HepG2 (cell line): ENCODE results near the gene CHST2.

Source experiments
- BRD4 ChIP-seq: sonication (generic); formaldehyde crosslinking; IDR thresholded peaks from 2 replicates; pipeline ENCODE4 v1.4.0; 2020; ENCODE audit warnings: missing genetic modification reagents
- CREB1 ChIP-seq, 2 experiments: fragments of 450-650 bp in 1 of 2; IDR thresholded peaks; 2 replicates each; pipeline ENCODE4 v1.6.1; 2016 to 2017; ENCODE audit warnings: control low read depth in 1 of 2, mild to moderate bottlenecking in 1 of 2, missing compliant biosample characterization in 1 of 2, missing genetic modification characterization in 1 of 2
- CTCF ChIP-seq: sonication (generic); formaldehyde crosslinking; IDR thresholded peaks from 2 replicates; pipeline ENCODE4 v1.5.0; 2020; ENCODE audit warnings: mild to moderate bottlenecking, missing genetic modification reagents, moderate library complexity
- ELF4 ChIP-seq: sonication (generic); formaldehyde crosslinking; IDR thresholded peaks from 2 replicates; pipeline ENCODE4 v1.5.0; 2020; ENCODE audit warnings: missing genetic modification reagents, mild to moderate bottlenecking, moderate library complexity, borderline replicate concordance
- MIER2 ChIP-seq: IDR thresholded peaks from 2 replicates; pipeline ENCODE4 v1.6.1; 2016; ENCODE audit warnings: missing biosample characterization, missing genetic modification reagents
- MTA3 ChIP-seq: sonication (generic); formaldehyde crosslinking; IDR thresholded peaks from 2 replicates; pipeline ENCODE4 v1.4.0; 2020; ENCODE audit warnings: missing genetic modification reagents
- PBX3 ChIP-seq: sonication (generic); formaldehyde crosslinking; IDR thresholded peaks from 2 replicates; pipeline ENCODE4 v1.8.1; 2023; ENCODE audit warnings: missing genetic modification reagents, inconsistent platforms, borderline replicate concordance
- ZBTB20 ChIP-seq: sonication (generic); formaldehyde crosslinking; IDR thresholded peaks from 2 replicates; pipeline ENCODE4 v1.8.1; 2023; ENCODE audit warnings: missing genetic modification reagents, low read depth, mild to moderate bottlenecking, borderline replicate concordance
- ZNF776 ChIP-seq: sonication (generic); formaldehyde crosslinking; IDR thresholded peaks from 2 replicates; pipeline ENCODE4 v1.4.0; 2020; ENCODE audit warnings: mild to moderate bottlenecking, missing genetic modification reagents
- TF ChIP-seq, protein P1 (sequence below): sonication (generic); formaldehyde crosslinking; IDR thresholded peaks from 2 replicates; pipeline ENCODE4 v1.9.0; 2021; ENCODE audit warnings: missing genetic modification reagents, borderline replicate concordance

- no peak for TF ChIP-seq ZBTB20
- no peak for TF ChIP-seq BRD4 (CRISPR knock-in tag)
- TF ChIP-seq ZNF776 (CRISPR knock-in tag) = no peak
- TF ChIP-seq MTA3 (CRISPR knock-in tag) = no peak
- TF ChIP-seq MIER2 (CRISPR knock-in tag) = no peak
- TF ChIP-seq, protein P1, sequence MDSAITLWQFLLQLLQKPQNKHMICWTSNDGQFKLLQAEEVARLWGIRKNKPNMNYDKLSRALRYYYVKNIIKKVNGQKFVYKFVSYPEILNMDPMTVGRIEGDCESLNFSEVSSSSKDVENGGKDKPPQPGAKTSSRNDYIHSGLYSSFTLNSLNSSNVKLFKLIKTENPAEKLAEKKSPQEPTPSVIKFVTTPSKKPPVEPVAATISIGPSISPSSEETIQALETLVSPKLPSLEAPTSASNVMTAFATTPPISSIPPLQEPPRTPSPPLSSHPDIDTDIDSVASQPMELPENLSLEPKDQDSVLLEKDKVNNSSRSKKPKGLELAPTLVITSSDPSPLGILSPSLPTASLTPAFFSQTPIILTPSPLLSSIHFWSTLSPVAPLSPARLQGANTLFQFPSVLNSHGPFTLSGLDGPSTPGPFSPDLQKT (CRISPR knock-in tag) = no peak
- TF ChIP-seq CREB1 (IDR thresholded peaks at IDR 0.05) = no peak
- no peak for TF ChIP-seq CREB1 (CRISPR knock-in tag; IDR thresholded peaks at IDR 0.05)
- no peak for TF ChIP-seq PBX3
- no peak for TF ChIP-seq CTCF (CRISPR knock-in tag)
- no peak for TF ChIP-seq ELF4
Measured at GRCh38 chr3:143166376-143166775, 46.8 kb downstream of the CHST2 start.
